Mesothelial cell of epicardium (in vitro differentiated cells): ENCODE data around the gene FAM169A. TPM values are rescaled to one million over a fixed set of nuclear protein-coding genes. Genes with fewer than 3 reads are reported as not detected.
A peak's percentile ranks its signal among the peaks of the same experiment; 100 is the strongest.

Experiments
- DNase-seq, 2 experiments: peaks; one replicate each; pipeline ENCODE4 v3.0.0; 2021; ENCODE audit warnings: low spot score in 2 of 2; ENCODE audit not compliant: unreplicated experiment in 2 of 2
- H3K27ac Mint-ChIP-seq: 2 replicates; pipeline ENCODE4 v1.8.0; 2021; ENCODE audit warnings: mixed read lengths
- H3K27me3 Mint-ChIP-seq: 2 replicates; pipeline ENCODE4 v1.8.0; 2021; ENCODE audit warnings: low read depth, mixed read lengths
- H3K36me3 Mint-ChIP-seq: 2 replicates; pipeline ENCODE4 v1.8.0; 2021; ENCODE audit warnings: mixed read lengths
- H3K4me1 Mint-ChIP-seq: 2 replicates; pipeline ENCODE4 v1.8.0; 2021; ENCODE audit warnings: mixed read lengths
- H3K4me3 Mint-ChIP-seq: 2 replicates; pipeline ENCODE4 v1.8.0; 2021; ENCODE audit warnings: mild to moderate bottlenecking, moderate library complexity, mixed read lengths
- H3K9me3 Mint-ChIP-seq: 2 replicates; pipeline ENCODE4 v1.8.0; 2021; ENCODE audit warnings: mixed read lengths
- CTCF ChIP-seq: fragments of 200-600 bp; sonication (generic); IDR thresholded peaks from one replicate; pipeline ENCODE4 v1.5.0; 2021; ENCODE audit warnings: antibody characterized with exemption; ENCODE audit not compliant: unreplicated experiment
- total RNA-seq: library from RNA; stranded (reverse); gene quantifications from 3 replicates; pipeline ENCODE4 v1.2.1, GENCODE V29; 2021

The FAM169A gene
- total RNA-seq, 1 donor from 2014 or later: 23.7 TPM

- Mint-ChIP-seq H3K27ac (peak overlapping the region; percentile 99), H3K36me3 (peaks cover 17% of the 10 kb centered on the region), H3K4me3 (peak overlapping the region; percentile 100), H3K4me1 (peaks cover 25% of the 10 kb centered on the region), H3K27me3 (no peaks in the 10 kb centered on the region), H3K9me3 (no peaks in the 10 kb centered on the region)
- no peak for DNase-seq
- TF ChIP-seq CTCF: no peak
Measured at GRCh38 chr5:74767579-74767913, 98.6 kb downstream of the FAM169A start.

- TF ChIP-seq CTCF: no peak
- H3K27ac Mint-ChIP-seq: peak within 1 kb of the TSS; percentile 99
- H3K9me3 Mint-ChIP-seq: no peaks in the 10 kb centered on the region
- H3K4me1 Mint-ChIP-seq: peaks cover 25% of the 10 kb centered on the region
- H3K4me3 Mint-ChIP-seq: peak within 1 kb of the TSS; percentile 100
- peak; percentile 81 to 94 for DNase-seq
- no peaks in the 10 kb centered on the region for H3K27me3 Mint-ChIP-seq
- peaks cover 14% of the 10 kb centered on the region for H3K36me3 Mint-ChIP-seq
Measured at GRCh38 chr5:74766849-74767578, 99.2 kb downstream of the FAM169A start, which contains the start of the genes GFM2 and NSA2. Gene GFM2 (minus strand): TSS chr5:74767117. CDS start chr5:74763742, 3,375 bp downstream. Gene NSA2 (plus strand): TSS chr5:74767249. CDS start chr5:74767361, 112 bp downstream.

GRCh38 chr5:74766418-74766848, 99.8 kb downstream of the FAM169A start:
- peak overlapping the region; percentile 99 for H3K27ac Mint-ChIP-seq
- no peak for DNase-seq
- H3K36me3 Mint-ChIP-seq: peaks cover 13% of the 10 kb centered on the region
- H3K9me3 Mint-ChIP-seq: no peaks in the 10 kb centered on the region
- H3K4me1 Mint-ChIP-seq: peaks cover 25% of the 10 kb centered on the region
- H3K4me3 Mint-ChIP-seq: peak overlapping the region; percentile 100
- no peaks in the 10 kb centered on the region for H3K27me3 Mint-ChIP-seq
- peak; percentile 40 for TF ChIP-seq CTCF

GRCh38 chr5:74765929-74766328, 100.3 kb downstream of the FAM169A start:
- H3K36me3 Mint-ChIP-seq: peaks cover 13% of the 10 kb centered on the region
- no peak for TF ChIP-seq CTCF
- H3K9me3 Mint-ChIP-seq: no peaks in the 10 kb centered on the region
- H3K4me3 Mint-ChIP-seq: peak overlapping the region; percentile 100
- no peaks in the 10 kb centered on the region for H3K27me3 Mint-ChIP-seq
- H3K4me1 Mint-ChIP-seq: peaks cover 25% of the 10 kb centered on the region
- DNase-seq: no peak
- no peak overlapping the region for H3K27ac Mint-ChIP-seq

GRCh38 chr5:74765201-74765600, 101.0 kb downstream of the FAM169A start:
- peak overlapping the region; percentile 100 for H3K4me3 Mint-ChIP-seq
- TF ChIP-seq CTCF: no peak
- H3K27me3 Mint-ChIP-seq: no peaks in the 10 kb centered on the region
- no peaks in the 10 kb centered on the region for H3K9me3 Mint-ChIP-seq
- H3K27ac Mint-ChIP-seq: peak overlapping the region; percentile 64
- no peak for DNase-seq
- peaks cover 25% of the 10 kb centered on the region for H3K4me1 Mint-ChIP-seq
- peaks cover 8% of the 10 kb centered on the region for H3K36me3 Mint-ChIP-seq
